ENCODE results near the gene CCNYL1.

CCNYL1 gene

GRCh38 chr2:207673431-207673830 lies 38.0 kb upstream of the CCNYL1 start:
- H4K91ac ChIP-seq (ENCODE audit: low read depth, low read length): no peak overlapping the region
- no peak overlapping the region for H2AFZ ChIP-seq (ENCODE audit: insufficient read depth, low read length, poor library complexity)
- no peak overlapping the region for H3K9ac ChIP-seq (ENCODE audit: low read length)
- H2AK5ac ChIP-seq (ENCODE audit: low read length): no peak overlapping the region
- H3K27ac ChIP-seq (ENCODE audit: low read depth, low read length): no peak overlapping the region
- H2BK12ac ChIP-seq (ENCODE audit: low read length): no peak overlapping the region
- H3K4ac ChIP-seq (ENCODE audit: low read depth, low read length): no peak overlapping the region
- no peak overlapping the region for H3K18ac ChIP-seq (ENCODE audit: low read length)
- H4K8ac ChIP-seq (ENCODE audit: low read depth, low read length): no peak overlapping the region
- peaks cover 0 to 2% of the 10 kb centered on the region in 2 experiments for H3K4me1 ChIP-seq (ENCODE audit: control insufficient read depth in 1 of 2, insufficient read depth in 2 of 2, low read length in 2 of 2)
- H2BK5ac ChIP-seq (ENCODE audit: low read depth, low read length, poor library complexity): no peak overlapping the region
- H3K23ac ChIP-seq (ENCODE audit: low read length): no peak overlapping the region
- H3K4me3 ChIP-seq (ENCODE audit: low read depth, low read length): no peak overlapping the region
- H3K4me2 ChIP-seq (ENCODE audit: low read length): no peak overlapping the region
- no peaks in the 10 kb centered on the region for H3K9me3 ChIP-seq (ENCODE audit: insufficient read depth, low read depth, low read length)
- H2BK120ac ChIP-seq (ENCODE audit: insufficient read depth, low read length, poor library complexity): no peak overlapping the region
- no peaks in the 10 kb centered on the region for H3K36me3 ChIP-seq (ENCODE audit: control insufficient read depth in 1 of 2, insufficient read depth in 2 of 2, low read length in 2 of 2)
- H4K12ac ChIP-seq (ENCODE audit: low read depth, low read length): no peak overlapping the region
- peak in 1 of 2 donors; percentile 78 for DNase-seq
- no peaks in the 10 kb centered on the region for H3K79me1 ChIP-seq (ENCODE audit: low read length)
- WGBS (ENCODE audit: extremely low coverage, insufficient coverage, insufficient read length): no CpG with 5 or more reads among the region's 2 CpGs
- no peaks in the 10 kb centered on the region for H3K79me2 ChIP-seq (ENCODE audit: control insufficient read depth, insufficient read depth, low read length, poor library complexity)
- no peaks in the 10 kb centered on the region for H3K27me3 ChIP-seq (ENCODE audit: insufficient read depth, low read length)
- H3K14ac ChIP-seq (ENCODE audit: low read length): no peak overlapping the region

GRCh38 chr2:207674266-207674774 lies 37.1 kb upstream of the CCNYL1 start:
- H3K18ac ChIP-seq (ENCODE audit: low read length): no peak overlapping the region
- no peak overlapping the region for H2AK5ac ChIP-seq (ENCODE audit: low read length)
- H4K91ac ChIP-seq (ENCODE audit: low read depth, low read length): no peak overlapping the region
- H3K79me2 ChIP-seq (ENCODE audit: control insufficient read depth, insufficient read depth, low read length, poor library complexity): no peaks in the 10 kb centered on the region
- no peak for DNase-seq
- peaks cover 0 to 2% of the 10 kb centered on the region in 2 experiments for H3K4me1 ChIP-seq (ENCODE audit: control insufficient read depth in 1 of 2, insufficient read depth in 2 of 2, low read length in 2 of 2)
- no peak overlapping the region for H3K4me3 ChIP-seq (ENCODE audit: low read depth, low read length)
- no peak overlapping the region for H4K12ac ChIP-seq (ENCODE audit: low read depth, low read length)
- H2BK120ac ChIP-seq (ENCODE audit: insufficient read depth, low read length, poor library complexity): no peak overlapping the region
- no peak overlapping the region for H4K8ac ChIP-seq (ENCODE audit: low read depth, low read length)
- H3K36me3 ChIP-seq (ENCODE audit: control insufficient read depth in 1 of 2, insufficient read depth in 2 of 2, low read length in 2 of 2): no peaks in the 10 kb centered on the region
- no peak overlapping the region for H3K4me2 ChIP-seq (ENCODE audit: low read length)
- no peaks in the 10 kb centered on the region for H3K9me3 ChIP-seq (ENCODE audit: insufficient read depth, low read depth, low read length)
- no peak overlapping the region for H2BK5ac ChIP-seq (ENCODE audit: low read depth, low read length, poor library complexity)
- no peak overlapping the region for H3K27ac ChIP-seq (ENCODE audit: low read depth, low read length)
- no peak overlapping the region for H3K23ac ChIP-seq (ENCODE audit: low read length)
- H2AFZ ChIP-seq (ENCODE audit: insufficient read depth, low read length, poor library complexity): no peak overlapping the region
- H3K79me1 ChIP-seq (ENCODE audit: low read length): no peaks in the 10 kb centered on the region
- no peak overlapping the region for H2BK12ac ChIP-seq (ENCODE audit: low read length)
- H3K27me3 ChIP-seq (ENCODE audit: insufficient read depth, low read length): no peaks in the 10 kb centered on the region
- H3K14ac ChIP-seq (ENCODE audit: low read length): no peak overlapping the region
- no peak overlapping the region for H3K4ac ChIP-seq (ENCODE audit: low read depth, low read length)
- H3K9ac ChIP-seq (ENCODE audit: low read length): no peak overlapping the region

- no peak overlapping the region for H3K27ac ChIP-seq (ENCODE audit: low read depth, low read length)
- no peak for DNase-seq
- H3K9ac ChIP-seq (ENCODE audit: low read length): no peak overlapping the region
- H3K23ac ChIP-seq (ENCODE audit: low read length): no peak overlapping the region
- H3K4ac ChIP-seq (ENCODE audit: low read depth, low read length): no peak overlapping the region
- H2BK5ac ChIP-seq (ENCODE audit: low read depth, low read length, poor library complexity): no peak overlapping the region
- H3K4me1 ChIP-seq (ENCODE audit: control insufficient read depth in 1 of 2, insufficient read depth in 2 of 2, low read length in 2 of 2): peaks cover 0 to 2% of the 10 kb centered on the region in 2 experiments
- H2BK120ac ChIP-seq (ENCODE audit: insufficient read depth, low read length, poor library complexity): no peak overlapping the region
- no peak overlapping the region for H3K4me2 ChIP-seq (ENCODE audit: low read length)
- no peak overlapping the region for H4K91ac ChIP-seq (ENCODE audit: low read depth, low read length)
- H3K79me1 ChIP-seq (ENCODE audit: low read length): no peaks in the 10 kb centered on the region
- H3K9me3 ChIP-seq (ENCODE audit: insufficient read depth, low read depth, low read length): no peaks in the 10 kb centered on the region
- H2AK5ac ChIP-seq (ENCODE audit: low read length): no peak overlapping the region
- H3K18ac ChIP-seq (ENCODE audit: low read length): no peak overlapping the region
- H3K4me3 ChIP-seq (ENCODE audit: low read depth, low read length): no peak overlapping the region
- H3K14ac ChIP-seq (ENCODE audit: low read length): no peak overlapping the region
- no CpG with 5 or more reads among the region's 2 CpGs for WGBS (ENCODE audit: extremely low coverage, insufficient coverage, insufficient read length)
- no peak overlapping the region for H2BK12ac ChIP-seq (ENCODE audit: low read length)
- no peaks in the 10 kb centered on the region for H3K27me3 ChIP-seq (ENCODE audit: insufficient read depth, low read length)
- H2AFZ ChIP-seq (ENCODE audit: insufficient read depth, low read length, poor library complexity): no peak overlapping the region
- H3K79me2 ChIP-seq (ENCODE audit: control insufficient read depth, insufficient read depth, low read length, poor library complexity): no peaks in the 10 kb centered on the region
- H4K8ac ChIP-seq (ENCODE audit: low read depth, low read length): no peak overlapping the region
- no peaks in the 10 kb centered on the region for H3K36me3 ChIP-seq (ENCODE audit: control insufficient read depth in 1 of 2, insufficient read depth in 2 of 2, low read length in 2 of 2)
- no peak overlapping the region for H4K12ac ChIP-seq (ENCODE audit: low read depth, low read length)
Measured at GRCh38 chr2:207674826-207675225, 36.6 kb upstream of the CCNYL1 start.

GRCh38 chr2:207676827-207677354 lies 34.5 kb upstream of the CCNYL1 start:
- Histone ChIP-seq H4K12ac (ENCODE audit: low read depth, low read length) (no peak overlapping the region), H3K4me1 (ENCODE audit: control insufficient read depth in 1 of 2, insufficient read depth in 2 of 2, low read length in 2 of 2) (peaks cover 0 to 2% of the 10 kb centered on the region in 2 experiments), H3K79me2 (ENCODE audit: control insufficient read depth, insufficient read depth, low read length, poor library complexity) (no peaks in the 10 kb centered on the region), H3K79me1 (ENCODE audit: low read length) (no peaks in the 10 kb centered on the region), H2BK12ac (ENCODE audit: low read length) (no peak overlapping the region), H3K9ac (ENCODE audit: low read length) (no peak overlapping the region), H3K18ac (ENCODE audit: low read length) (no peak overlapping the region), H2BK120ac (ENCODE audit: insufficient read depth, low read length, poor library complexity) (peak overlapping the region; percentile 40), H3K36me3 (ENCODE audit: control insufficient read depth in 1 of 2, insufficient read depth in 2 of 2, low read length in 2 of 2) (no peaks in the 10 kb centered on the region), H3K4me2 (ENCODE audit: low read length) (no peak overlapping the region), H4K91ac (ENCODE audit: low read depth, low read length) (no peak overlapping the region), H2BK5ac (ENCODE audit: low read depth, low read length, poor library complexity) (no peak overlapping the region), H3K4me3 (ENCODE audit: low read depth, low read length) (no peak overlapping the region), H4K8ac (ENCODE audit: low read depth, low read length) (no peak overlapping the region), H3K23ac (ENCODE audit: low read length) (no peak overlapping the region), H2AK5ac (ENCODE audit: low read length) (no peak overlapping the region), H3K4ac (ENCODE audit: low read depth, low read length) (no peak overlapping the region), H3K9me3 (ENCODE audit: insufficient read depth, low read depth, low read length) (no peaks in the 10 kb centered on the region), H2AFZ (ENCODE audit: insufficient read depth, low read length, poor library complexity) (no peak overlapping the region), H3K27me3 (ENCODE audit: insufficient read depth, low read length) (no peaks in the 10 kb centered on the region), H3K27ac (ENCODE audit: low read depth, low read length) (no peak overlapping the region), H3K14ac (ENCODE audit: low read length) (no peak overlapping the region)
- WGBS (ENCODE audit: extremely low coverage, insufficient coverage, insufficient read length): no CpG with 5 or more reads among the region's 5 CpGs
- DNase-seq: peak; percentile 64 to 96
